IPS DF 4.7 (cell line): ENCODE results near the gene VAMP8.
"Not testable (repeated sequence)": the region's sequence is repeated elsewhere in the genome, so short reads cannot be mapped to it uniquely, and the experiment has no call there.

ENCODE experiments used
- DNase-seq: peaks from one replicate; pipeline ENCODE4 v3.0.0-alpha.2; 2013; ENCODE audit warnings: low spot score; ENCODE audit errors: extremely low read depth

Gene VAMP8

DNA sequence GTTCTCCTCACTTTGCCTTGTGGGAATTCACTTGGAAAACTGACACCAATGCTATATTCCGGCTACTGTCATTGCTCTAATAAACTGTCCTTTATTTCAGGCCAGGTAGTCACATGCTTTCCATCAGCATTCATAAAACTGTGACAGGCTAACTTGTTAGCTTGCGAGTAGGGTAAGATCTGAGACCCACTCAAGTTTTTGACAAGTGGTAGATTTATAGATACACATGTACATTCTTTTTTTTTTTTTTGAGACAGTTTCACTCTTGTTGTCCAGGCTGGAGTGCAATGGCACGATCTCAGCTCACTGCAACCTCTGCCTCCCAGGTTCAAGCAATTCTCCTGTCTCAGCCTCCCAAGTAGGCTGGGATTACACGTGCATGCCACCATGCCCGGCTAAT is 40.3 kb downstream of the VAMP8 start:
- not testable (repeated sequence) for DNase-seq

DNA sequence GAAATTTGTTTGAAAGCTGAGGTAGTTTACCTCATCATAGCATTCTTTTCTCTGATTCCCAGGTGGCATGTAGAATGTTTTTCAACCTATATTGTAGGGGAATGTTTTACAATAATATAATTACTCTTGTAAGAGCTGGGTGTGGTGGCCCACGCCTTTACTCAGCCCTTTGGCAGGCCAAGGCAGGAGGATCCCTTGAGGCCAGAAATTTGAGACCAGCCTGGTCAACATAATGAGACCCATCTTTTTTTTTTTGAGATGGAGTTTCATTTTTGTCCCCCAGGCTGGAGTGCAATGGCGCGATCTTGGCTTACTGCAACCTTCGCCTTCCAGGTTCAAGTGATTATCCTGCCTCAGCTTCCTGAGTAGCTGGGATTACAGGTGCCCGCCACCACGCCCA is 42.2 kb downstream of the VAMP8 start:
- no peak for DNase-seq

DNA sequence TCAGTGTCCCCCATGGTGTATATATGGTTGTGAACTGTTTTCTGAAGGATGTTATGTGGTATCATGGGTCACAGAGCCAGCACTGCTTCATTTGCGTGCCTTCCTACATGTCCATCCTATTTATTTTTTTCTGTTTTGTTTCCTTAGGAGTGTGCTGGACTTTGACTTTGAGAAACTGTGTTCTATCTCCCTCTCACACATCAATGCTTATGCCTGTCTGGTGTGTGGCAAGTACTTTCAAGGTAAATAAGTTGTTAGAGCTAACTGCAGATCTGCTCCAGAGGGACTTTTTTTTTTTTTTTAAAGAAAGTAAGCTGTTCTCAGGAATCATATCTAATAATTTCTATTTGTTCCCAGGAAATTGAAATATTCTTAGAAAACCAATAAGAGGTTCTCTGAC is 44.0 kb downstream of the VAMP8 start:
- DNase-seq = no peak

DNA sequence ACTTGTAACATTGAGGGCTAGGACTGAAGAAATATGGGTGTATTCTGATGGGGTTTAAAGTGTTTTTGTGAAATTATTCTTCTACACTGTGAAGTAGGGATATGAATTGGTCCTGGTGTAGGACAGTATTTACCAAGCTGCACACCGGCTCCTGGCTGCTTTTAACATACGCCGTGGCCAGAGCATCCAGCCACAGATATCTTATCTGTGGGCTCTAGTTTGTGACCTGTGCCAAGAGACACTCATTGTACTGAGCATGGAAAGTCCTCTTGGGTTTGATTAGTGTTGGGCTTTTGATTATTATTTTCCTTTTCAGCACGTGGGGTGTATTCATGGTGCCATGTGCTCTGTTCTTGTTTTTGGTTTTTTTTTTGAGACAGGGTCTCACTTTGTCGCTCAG is 46.6 kb downstream of the VAMP8 start:
- no peak for DNase-seq

DNA sequence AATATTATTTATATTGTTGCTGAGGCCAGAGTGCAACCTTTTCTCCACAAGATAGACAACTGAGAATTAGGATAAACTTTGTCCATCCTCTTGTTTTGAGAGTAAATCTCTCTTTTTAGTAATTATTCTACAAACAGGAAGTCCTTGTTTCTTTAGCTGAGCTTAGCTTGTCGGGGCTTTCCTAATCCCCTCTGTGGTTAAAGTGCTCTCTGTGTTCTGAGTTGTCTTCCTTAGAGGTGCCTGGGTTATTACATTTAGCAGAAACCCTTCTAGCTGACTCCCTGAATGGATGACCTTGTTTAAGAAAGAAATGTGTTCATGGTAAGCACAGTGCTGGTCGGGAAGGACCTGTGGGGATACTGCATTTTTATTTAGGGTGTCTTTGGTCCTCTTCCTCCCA is 51.3 kb downstream of the VAMP8 start:
- no peak for DNase-seq

DNA sequence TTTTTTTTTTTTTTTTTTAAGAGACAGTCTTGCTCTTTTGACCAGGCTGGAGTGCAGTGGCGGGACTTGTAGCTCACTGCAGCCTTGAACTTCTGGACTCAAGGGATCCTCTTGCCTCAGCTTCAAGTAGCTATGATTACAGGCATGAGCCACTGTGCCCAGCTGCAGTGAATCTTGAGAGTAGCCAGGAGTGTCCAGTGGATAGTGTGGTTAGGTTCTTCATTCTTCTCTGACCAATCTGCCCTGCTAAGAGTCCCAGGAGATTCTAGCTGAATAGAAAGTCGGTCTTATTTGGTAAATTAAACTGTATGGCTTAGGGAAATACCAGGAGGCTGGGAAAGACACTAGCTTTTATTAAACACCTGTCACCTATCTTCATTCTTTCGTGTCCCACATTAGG is 53.9 kb downstream of the VAMP8 start:
- DNase-seq = no peak
